ENCODE results near the gene PNP. TPM values are rescaled to one million over a fixed set of nuclear protein-coding genes. Genes with fewer than 3 reads are reported as not detected.

PNP gene
- total and polyA plus RNA-seq, 10 of the 15 experiments (the other 5 are each of a cell fraction or from before 2014, with no cell fraction given) = 103 to 215 (median 138) TPM

DNA sequence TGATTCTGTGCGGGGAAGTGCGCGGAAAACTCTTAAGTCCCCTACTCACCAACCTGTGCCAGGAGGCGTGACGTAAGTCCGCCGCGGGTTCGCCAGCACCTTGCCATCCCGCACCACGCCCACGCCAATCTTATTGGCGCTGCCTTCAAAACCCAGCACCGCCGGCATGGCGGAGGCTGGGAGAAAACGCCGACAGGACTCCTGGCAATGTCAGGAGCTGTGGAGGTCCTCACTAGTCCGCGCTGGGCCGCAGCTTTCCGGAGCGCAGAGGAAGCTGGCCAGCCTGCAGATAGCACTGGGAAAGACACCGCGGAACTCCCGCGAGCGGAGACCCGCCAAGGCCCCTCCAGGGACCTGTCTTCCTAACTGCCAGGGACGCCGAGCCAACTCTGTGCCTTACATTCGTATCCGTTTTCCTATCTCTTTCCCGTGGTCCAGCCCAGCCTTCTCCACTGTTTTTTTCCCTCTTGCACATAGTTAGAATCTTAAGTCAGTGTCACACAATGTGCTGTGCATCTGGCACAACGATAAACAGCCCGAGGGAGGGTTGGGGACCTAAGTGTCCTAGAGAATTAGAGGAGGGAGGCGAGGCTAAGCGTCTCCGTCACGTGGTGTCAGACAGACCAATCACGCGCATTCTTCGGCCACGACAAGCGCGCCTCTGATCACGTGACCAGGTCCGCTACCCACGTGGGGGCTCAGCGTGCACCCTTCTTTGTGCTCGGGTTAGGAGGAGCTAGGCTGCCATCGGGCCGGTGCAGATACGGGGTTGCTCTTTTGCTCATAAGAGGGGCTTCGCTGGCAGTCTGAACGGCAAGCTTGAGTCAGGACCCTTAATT is 14.5 kb upstream of the PNP start, which contains the start of the genes APEX1 and OSGEP (continued):
- TF ChIP-seq, protein P1, sequence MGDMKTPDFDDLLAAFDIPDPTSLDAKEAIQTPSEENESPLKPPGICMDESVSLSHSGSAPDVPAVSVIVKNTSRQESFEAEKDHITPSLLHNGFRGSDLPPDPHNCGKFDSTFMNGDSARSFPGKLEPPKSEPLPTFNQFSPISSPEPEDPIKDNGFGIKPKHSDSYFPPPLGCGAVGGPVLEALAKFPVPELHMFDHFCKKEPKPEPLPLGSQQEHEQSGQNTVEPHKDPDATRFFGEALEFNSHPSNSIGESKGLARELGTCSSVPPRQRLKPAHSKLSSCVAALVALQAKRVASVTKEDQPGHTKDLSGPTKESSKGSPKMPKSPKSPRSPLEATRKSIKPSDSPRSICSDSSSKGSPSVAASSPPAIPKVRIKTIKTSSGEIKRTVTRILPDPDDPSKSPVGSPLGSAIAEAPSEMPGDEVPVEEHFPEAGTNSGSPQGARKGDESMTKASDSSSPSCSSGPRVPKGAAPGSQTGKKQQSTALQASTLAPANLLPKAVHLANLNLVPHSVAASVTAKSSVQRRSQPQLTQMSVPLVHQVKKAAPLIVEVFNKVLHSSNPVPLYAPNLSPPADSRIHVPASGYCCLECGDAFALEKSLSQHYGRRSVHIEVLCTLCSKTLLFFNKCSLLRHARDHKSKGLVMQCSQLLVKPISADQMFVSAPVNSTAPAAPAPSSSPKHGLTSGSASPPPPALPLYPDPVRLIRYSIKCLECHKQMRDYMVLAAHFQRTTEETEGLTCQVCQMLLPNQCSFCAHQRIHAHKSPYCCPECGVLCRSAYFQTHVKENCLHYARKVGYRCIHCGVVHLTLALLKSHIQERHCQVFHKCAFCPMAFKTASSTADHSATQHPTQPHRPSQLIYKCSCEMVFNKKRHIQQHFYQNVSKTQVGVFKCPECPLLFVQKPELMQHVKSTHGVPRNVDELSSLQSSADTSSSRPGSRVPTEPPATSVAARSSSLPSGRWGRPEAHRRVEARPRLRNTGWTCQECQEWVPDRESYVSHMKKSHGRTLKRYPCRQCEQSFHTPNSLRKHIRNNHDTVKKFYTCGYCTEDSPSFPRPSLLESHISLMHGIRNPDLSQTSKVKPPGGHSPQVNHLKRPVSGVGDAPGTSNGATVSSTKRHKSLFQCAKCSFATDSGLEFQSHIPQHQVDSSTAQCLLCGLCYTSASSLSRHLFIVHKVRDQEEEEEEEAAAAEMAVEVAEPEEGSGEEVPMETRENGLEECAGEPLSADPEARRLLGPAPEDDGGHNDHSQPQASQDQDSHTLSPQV (IDR thresholded peaks at IDR 0.05) = peak; percentile 60; the same call in 1 of the 2 replicates
- TF ChIP-seq ZZZ3 (IDR thresholded peaks at IDR 0.05; ENCODE audit: control insufficient read depth, insufficient read length, low read depth) (no peak), CHD1 (IDR thresholded peaks at IDR 0.05; ENCODE audit: low read depth, low read length) (no peak), SUZ12 (IDR thresholded peaks at IDR 0.05; ENCODE audit: unreplicated experiment) (no peak), SUPT20H (IDR thresholded peaks at IDR 0.05; ENCODE audit: borderline replicate concordance, control insufficient read depth, low read depth, low read length) (no peak), RFX5 (IDR thresholded peaks at IDR 0.05; ENCODE audit: low read depth, low read length) (no peak; the same call in none of the 2 replicates), TCF12 (IDR thresholded peaks at IDR 0.05; ENCODE audit: low read depth, low read length) (0 out of 2 replicates have a peak, but pooled peaks have one; percentile 48), STAT3 (IDR thresholded peaks at IDR 0.05; ENCODE audit: low read depth, low read length) (no peak), LARP7 (IDR thresholded peaks at IDR 0.05) (no peak; the same call in 1 of the 2 replicates), SPI1 (IDR thresholded peaks at IDR 0.05; ENCODE audit: borderline replicate concordance, insufficient read depth, low read depth, low read length) (no peak), NBN (IDR thresholded peaks at IDR 0.05) (peak; percentile 97), RAD51 (IDR thresholded peaks at IDR 0.05) (peak; percentile 100)
- TF ChIP-seq, protein P2, sequence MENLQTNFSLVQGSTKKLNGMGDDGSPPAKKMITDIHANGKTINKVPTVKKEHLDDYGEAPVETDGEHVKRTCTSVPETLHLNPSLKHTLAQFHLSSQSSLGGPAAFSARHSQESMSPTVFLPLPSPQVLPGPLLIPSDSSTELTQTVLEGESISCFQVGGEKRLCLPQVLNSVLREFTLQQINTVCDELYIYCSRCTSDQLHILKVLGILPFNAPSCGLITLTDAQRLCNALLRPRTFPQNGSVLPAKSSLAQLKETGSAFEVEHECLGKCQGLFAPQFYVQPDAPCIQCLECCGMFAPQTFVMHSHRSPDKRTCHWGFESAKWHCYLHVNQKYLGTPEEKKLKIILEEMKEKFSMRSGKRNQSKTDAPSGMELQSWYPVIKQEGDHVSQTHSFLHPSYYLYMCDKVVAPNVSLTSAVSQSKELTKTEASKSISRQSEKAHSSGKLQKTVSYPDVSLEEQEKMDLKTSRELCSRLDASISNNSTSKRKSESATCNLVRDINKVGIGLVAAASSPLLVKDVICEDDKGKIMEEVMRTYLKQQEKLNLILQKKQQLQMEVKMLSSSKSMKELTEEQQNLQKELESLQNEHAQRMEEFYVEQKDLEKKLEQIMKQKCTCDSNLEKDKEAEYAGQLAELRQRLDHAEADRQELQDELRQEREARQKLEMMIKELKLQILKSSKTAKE (IDR thresholded peaks at IDR 0.05; ENCODE audit: low read depth, poor library complexity, severe bottlenecking) = no peak
- TF ChIP-seq, protein P3, sequence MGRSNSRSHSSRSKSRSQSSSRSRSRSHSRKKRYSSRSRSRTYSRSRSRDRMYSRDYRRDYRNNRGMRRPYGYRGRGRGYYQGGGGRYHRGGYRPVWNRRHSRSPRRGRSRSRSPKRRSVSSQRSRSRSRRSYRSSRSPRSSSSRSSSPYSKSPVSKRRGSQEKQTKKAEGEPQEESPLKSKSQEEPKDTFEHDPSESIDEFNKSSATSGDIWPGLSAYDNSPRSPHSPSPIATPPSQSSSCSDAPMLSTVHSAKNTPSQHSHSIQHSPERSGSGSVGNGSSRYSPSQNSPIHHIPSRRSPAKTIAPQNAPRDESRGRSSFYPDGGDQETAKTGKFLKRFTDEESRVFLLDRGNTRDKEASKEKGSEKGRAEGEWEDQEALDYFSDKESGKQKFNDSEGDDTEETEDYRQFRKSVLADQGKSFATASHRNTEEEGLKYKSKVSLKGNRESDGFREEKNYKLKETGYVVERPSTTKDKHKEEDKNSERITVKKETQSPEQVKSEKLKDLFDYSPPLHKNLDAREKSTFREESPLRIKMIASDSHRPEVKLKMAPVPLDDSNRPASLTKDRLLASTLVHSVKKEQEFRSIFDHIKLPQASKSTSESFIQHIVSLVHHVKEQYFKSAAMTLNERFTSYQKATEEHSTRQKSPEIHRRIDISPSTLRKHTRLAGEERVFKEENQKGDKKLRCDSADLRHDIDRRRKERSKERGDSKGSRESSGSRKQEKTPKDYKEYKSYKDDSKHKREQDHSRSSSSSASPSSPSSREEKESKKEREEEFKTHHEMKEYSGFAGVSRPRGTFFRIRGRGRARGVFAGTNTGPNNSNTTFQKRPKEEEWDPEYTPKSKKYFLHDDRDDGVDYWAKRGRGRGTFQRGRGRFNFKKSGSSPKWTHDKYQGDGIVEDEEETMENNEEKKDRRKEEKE (IDR thresholded peaks at IDR 0.05) = no peak
- TF ChIP-seq, protein P4, sequence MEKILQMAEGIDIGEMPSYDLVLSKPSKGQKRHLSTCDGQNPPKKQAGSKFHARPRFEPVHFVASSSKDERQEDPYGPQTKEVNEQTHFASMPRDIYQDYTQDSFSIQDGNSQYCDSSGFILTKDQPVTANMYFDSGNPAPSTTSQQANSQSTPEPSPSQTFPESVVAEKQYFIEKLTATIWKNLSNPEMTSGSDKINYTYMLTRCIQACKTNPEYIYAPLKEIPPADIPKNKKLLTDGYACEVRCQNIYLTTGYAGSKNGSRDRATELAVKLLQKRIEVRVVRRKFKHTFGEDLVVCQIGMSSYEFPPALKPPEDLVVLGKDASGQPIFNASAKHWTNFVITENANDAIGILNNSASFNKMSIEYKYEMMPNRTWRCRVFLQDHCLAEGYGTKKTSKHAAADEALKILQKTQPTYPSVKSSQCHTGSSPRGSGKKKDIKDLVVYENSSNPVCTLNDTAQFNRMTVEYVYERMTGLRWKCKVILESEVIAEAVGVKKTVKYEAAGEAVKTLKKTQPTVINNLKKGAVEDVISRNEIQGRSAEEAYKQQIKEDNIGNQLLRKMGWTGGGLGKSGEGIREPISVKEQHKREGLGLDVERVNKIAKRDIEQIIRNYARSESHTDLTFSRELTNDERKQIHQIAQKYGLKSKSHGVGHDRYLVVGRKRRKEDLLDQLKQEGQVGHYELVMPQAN (conservative IDR thresholded peaks at IDR 0.05) = peak; percentile 97
